SK-MEL-5 (cell line): ENCODE data around the gene MINDY2. TPM values are rescaled to one million over a fixed set of nuclear protein-coding genes. Genes with fewer than 3 reads are reported as not detected.

Source experiments
- DNase-seq: peaks from one replicate; pipeline ENCODE4 v3.0.0-alpha.2; 2016; ENCODE audit warnings: low read depth, low spot score
- in situ Hi-C: cut with HindIII; loops from 2 replicates; pipeline ENCODE4 v1.10.0; 2016; ENCODE audit warnings: low sequenced_read_pairs, high pct_unique_total_duplicates, low pct_unique_long_range_greater_than_20kb
- polyA plus RNA-seq, 2 experiments: library from polyadenylated mRNA; depleted of rRNA; stranded (reverse); fragments of >200 nt; gene quantifications; 2 replicates each; pipeline ENCODE4 v1.2.3, GENCODE V29; 2015
- total RNA-seq: library from RNA; depleted of rRNA; stranded (reverse); fragments of >200 nt; shearing (Covaris generic); gene quantifications from 2 replicates; pipeline ENCODE4 v1.2.3, GENCODE V29; 2014; rRNA removed

Gene MINDY2, protein sequence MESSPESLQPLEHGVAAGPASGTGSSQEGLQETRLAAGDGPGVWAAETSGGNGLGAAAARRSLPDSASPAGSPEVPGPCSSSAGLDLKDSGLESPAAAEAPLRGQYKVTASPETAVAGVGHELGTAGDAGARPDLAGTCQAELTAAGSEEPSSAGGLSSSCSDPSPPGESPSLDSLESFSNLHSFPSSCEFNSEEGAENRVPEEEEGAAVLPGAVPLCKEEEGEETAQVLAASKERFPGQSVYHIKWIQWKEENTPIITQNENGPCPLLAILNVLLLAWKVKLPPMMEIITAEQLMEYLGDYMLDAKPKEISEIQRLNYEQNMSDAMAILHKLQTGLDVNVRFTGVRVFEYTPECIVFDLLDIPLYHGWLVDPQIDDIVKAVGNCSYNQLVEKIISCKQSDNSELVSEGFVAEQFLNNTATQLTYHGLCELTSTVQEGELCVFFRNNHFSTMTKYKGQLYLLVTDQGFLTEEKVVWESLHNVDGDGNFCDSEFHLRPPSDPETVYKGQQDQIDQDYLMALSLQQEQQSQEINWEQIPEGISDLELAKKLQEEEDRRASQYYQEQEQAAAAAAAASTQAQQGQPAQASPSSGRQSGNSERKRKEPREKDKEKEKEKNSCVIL
- 10.9 and 13.0 TPM in 2 replicates for total RNA-seq
- 4.4 and 6.3 TPM in 2 replicates for polyA plus RNA-seq (2015; cell fraction: cytosol; rRNA removed)
- 4.0 and 6.8 TPM in 2 replicates for polyA plus RNA-seq (2015; cell fraction: nucleus; rRNA removed)

DNA sequence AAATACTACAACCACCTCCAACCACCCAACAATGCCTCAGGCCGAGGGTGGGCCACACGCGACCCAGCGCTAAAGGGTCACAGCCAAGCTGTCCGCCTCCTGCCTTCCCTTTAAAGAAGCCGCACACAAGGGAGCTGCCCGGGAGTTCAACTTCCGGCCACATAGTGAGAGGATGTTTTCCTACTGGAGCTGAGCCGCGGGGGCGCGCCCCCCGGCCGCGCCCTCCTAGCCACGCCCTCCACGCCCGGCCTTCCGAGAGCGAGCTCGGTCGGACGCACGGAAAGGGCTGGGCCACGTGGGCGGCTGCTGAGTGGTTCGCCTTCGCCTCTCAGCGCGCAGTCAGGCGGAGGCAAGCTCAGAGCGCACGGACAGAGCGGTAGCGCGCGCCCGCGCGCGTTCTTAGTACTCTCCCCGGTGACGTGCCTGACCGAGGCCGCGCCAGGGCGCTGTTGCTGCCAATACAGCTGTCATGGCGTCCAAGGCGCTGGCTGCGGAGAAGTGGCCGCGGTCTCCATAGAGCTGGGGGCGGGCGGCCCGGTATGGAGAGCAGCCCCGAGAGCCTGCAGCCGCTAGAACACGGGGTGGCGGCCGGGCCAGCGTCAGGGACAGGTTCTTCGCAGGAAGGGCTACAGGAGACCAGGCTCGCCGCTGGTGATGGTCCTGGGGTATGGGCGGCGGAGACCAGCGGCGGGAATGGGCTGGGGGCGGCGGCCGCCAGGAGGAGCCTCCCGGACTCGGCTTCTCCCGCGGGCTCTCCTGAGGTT, at the start of gene MINDY2:
MINDY2 (plus strand) TSS at position 446 of the 764 bp plus-strand sequence; CDS start at position 540, 94 bp downstream.
- in situ Hi-C loops: no loop called here
- peak; percentile 98 for DNase-seq

DNA sequence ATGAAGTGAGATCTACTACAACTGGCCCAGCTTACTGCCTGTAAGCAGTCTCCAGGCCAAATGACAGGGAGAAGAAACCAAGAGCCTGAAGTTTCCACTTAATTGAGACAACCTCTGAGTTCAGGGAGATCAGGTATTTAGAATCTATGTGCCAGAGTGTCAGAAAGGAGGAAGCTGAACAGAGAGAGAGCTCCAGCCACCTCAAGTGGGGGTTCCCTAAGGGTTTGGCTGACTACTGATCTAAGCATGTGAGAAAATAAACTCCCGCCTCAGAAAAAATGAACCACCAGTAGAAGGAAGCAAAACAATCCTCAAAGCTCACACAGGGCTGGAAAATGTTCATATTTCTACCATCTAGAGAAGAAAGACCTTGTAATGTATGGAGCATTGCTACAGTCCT, 46.6 kb upstream of the MINDY2 start:
- in situ Hi-C loops: no loop called here
- no peak for DNase-seq

DNA sequence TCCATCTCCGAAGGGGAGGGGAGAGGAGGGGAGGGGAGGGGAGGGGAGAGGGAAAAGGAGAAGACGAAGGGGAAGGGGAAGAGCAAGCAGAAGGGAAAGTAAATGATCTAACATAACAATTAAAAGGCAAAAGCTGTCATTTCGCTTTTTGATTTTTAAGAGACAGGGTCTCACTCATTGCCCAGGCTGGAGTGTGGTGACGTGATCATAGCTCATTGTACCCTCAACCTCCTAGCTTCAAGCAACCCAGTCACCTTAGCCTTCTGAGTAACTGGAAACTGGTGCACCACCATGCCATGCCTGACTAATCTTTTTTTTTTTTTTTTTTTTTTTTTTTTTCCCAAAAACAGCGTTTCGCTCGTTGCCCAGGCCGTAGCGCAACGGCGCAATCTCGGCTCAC, 44.2 kb upstream of the MINDY2 start:
- in situ Hi-C loops: no loop called here
- no peak for DNase-seq

DNA sequence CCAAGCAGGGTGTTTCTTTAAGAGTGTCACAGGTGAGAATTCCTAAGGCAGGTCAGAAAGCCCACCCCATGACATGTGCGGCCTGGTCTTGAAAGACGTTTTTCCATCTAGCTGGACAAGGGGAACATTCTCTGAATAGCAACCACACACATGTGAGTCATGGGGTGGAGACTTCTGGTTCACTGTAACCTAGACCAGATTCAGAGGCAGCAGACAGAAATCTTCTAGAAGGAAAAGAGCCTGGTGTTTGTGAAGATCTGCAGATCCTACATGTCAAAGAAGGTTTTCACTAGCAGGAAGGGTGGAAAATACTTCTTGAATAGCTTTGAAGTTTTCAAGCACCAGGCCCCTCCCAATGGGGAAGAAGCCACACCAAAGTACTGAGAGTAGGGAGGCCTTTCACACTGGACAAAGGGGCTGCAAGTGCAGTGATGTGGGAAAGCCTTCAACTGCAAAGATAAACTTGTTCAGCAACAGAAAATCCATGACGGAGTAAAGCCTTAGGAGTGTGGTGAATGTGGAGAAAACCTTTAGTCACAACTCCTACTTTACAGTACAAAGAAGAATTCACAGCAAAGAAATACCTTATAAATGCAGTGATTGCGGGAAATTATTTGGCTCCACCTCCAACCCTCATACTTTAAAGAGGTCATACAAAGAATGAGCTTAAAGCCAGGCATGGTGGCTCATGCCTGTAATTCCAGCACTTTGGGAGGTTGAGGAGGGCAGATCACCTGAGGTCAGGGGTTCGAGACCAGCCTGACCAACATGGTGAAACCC, 39.2 kb upstream of the MINDY2 start:
- in situ Hi-C loops: no loop called here
- DNase-seq: peak; percentile 84

DNA sequence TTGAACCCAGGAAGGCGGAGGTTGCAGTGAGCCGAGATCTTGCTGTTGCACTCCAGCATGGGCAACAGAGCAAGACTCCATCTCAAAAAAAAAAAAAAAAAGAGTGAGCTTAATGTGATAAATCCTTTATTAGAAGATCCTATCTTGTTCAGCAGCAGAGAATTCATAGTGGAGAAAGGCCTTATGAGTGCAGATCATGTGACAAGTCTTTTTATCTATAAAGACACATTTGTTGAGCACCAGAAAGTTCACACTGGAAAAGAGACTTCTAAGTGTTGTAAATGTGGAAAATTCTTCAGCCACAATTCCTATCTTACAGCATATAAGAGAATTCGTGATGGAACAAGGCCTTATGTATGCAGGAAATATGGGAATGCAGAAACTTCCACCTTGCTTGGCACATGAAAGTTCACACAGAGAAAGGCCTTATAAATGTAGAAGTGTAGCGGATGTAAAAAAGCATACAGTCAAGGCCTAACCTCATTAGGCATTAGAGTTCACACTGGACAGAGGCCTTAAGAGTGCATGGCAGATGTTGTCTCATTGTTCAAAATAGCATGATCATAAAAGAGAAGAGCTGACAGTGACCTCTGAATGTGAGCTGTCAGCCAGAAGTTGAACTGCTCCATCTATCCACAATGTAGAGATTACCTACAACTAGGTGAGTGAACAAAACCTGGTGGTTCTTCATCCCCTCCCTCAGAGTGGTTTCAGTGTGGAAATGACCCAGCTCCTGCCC, 38.3 kb upstream of the MINDY2 start:
- in situ Hi-C loops: no loop called here
- no peak for DNase-seq

DNA sequence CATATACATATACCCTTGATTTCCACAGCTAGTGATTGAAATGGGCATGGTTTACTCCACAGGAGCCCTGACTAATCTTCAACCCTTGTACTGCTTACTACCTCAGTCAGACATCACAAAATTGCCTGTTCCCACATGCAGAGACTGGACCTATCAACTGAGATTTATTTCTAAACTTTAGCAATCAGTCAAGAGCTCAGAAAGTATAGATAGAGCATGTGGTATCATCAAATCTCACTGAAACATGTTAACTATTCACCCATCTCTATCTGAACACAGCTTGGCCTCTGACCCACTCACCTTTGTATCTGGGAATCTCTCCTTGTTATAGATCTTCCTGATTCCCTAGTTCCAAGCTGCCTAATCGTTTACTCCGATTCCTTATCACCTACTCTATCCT, 36.2 kb upstream of the MINDY2 start:
- DNase-seq: no peak
- in situ Hi-C loops: no loop called here

DNA sequence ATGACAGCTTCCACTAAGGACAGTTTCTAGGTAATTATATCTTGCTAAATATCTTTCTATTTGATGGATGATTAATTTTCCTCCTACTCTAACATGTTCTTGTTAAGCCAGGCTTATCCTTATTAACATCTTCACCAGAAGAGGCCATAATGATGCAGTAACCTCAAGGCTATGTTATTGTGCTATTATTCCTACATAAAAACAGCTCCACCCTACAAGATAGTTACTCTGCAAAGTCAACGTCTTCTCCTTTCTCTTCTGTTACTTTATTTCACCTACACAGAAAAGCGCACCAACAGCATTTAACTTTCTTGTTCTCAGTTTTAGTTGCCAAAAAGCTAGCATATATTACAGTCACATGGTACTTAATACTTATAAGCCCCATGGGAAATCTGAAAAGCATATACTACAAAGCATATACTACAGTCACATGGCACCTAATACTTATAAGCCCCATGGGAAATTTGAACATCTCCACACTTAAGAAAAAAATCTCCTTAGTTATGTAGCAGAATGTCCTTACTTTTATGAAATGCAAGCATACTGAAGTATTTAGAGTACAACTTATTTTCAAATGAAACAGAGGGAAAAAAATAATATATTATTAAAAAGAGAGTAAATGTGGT, 35.0 kb upstream of the MINDY2 start:
- no peak for DNase-seq
- in situ Hi-C loops: no loop called here

DNA sequence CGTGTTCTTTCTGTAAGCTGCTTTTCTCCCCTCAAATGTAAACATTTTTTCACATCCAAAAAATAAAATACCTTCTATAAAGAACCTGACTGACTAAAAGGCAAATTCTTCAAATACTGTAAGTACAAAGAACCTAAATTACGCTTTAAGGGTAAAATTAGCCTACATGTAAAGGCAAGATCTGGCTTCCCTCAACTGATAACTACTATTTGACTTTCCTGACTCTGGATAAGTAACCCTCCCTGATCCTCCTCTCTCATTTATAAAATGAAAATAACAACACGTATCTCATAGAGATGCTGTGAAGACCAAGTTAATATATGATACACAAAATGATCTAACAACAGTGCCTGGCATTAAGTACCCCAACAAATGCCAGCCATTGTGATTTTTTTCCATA, 33.8 kb upstream of the MINDY2 start:
- in situ Hi-C loops: no loop called here
- DNase-seq: no peak

DNA sequence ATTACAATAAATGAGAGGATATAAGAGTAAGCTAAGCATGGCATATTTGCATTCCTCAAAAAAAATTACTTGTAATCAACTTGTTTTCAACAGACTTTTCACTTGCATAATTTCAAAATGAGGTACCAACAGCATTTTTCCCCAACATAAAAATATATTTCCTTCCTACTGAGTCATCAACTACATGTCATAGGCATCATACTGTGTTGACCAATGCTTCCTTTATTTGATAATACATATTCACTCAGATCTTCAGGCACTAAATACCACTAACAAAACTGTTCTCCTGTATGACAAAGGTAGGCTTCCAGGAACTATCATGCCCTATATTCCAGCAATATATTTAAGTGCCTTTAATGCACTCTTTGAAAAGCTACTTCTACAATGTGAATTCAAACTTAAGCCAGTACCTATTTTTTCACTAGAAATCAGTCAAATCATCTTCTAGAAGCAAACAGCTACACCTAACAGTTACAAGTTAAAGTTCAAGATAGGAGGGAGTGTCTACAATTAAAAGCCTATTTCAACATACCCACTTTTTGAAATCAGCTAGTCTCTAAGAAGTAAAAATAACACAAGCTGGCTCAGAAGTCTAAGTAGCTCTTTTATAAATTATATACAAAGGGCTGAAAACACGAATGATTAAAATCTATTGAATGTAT, 32.9 kb upstream of the MINDY2 start:
- in situ Hi-C loops: no loop called here
- no peak for DNase-seq

DNA sequence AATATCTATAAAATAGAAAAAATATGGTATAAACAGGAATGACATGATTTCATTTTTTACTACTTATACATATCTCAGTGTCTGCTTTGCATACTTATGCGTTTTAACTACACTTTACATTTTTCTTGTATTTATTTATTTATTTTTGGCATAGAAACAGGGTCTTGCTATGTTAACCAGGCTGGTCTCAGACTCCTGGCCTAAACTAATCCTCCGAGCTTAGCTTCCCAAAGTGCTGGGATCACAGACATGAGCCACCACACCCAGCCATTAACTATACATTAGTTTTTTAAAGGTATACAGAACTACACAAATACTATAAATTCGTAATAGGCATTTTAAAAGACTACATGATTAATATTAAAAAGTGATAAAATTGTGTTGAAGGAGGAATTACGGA, 30.7 kb upstream of the MINDY2 start:
- DNase-seq: no peak
- in situ Hi-C loops: no loop called here

DNA sequence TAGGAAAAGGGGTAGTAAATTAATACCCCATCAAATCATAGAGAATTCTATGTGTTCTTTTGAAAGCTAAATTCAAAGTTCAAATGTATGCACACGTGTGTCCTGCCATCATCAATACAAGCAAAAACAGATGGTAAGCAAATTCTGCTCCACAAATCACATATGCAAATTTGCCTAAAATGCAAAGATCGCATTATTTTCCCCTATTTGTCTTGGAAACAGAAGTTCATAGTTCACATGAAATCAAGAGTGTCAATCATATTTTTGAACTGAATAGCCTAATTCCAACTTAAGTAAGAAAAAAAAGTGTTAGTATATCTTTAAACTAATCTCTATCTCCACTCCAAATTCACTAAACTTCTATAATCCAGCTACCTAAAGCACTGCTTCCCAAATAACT, 30.1 kb upstream of the MINDY2 start:
- in situ Hi-C loops: no loop called here
- no peak for DNase-seq

DNA sequence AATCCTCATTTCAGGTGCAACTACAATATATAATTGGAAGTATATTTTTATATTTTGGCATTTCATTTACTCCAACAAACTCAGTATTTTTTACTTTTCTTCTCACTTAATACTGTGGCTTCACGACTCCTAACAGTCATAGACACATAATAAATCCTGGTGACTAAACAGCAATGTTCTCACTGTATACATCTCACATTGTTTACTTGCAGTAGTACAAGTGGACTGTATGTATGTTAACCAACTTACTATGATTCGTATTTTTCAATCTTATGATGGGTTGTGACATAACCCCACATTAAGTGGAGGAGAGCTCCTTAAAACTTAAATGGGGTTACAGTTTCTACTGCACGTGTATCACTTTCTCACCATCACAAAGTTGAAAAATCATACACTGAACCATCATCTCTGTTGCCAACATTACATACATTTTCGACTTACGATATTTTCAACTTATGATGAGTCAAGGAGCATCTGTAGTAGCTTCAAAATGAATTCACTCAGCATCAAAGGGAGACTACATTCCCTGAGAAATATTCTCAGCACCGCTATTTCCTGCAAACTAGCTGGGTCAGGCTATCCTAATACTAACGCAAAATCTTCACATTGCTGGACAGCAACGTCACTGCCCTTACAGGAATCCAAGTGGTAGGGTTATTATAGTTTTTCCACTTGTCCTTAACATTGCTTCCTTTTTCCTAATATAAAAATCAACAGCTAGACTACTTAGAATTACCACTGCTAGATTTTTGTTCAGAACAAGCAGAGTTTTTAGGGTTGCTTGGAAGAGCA, 28.9 kb upstream of the MINDY2 start:
- in situ Hi-C loops: no loop called here
- no peak for DNase-seq

DNA sequence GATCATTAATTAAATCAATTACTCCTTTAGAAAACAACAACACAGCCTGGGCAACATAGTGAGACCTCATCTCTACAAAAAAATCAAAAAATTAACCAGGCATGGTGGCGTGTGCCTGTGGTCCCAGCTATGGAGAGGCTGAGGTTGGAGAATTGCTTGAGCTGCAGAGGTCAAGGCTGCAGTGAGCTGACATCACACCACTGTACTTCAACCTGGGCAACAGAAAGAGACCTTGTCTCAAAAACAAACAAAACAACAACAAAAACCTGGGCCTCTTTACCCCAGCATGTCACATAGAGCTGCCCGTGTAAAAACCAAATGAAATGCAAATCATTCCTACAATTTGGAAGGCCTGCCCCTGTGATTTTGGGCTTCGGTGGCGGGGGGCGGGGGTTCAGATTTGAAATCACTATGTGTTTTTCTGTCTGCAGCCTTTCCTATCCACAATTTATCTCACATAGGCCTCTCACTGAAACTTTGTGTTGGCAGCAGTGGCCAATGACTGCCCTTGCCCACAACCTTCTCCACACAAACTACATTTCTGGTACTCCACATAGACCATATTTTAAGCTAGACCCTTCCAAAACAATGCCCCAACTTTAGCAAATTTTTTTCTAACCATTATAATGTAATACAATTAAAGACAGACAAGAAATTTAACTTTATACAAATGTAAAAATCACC, 28.1 kb upstream of the MINDY2 start:
- no peak for DNase-seq
- in situ Hi-C loops: no loop called here

DNA sequence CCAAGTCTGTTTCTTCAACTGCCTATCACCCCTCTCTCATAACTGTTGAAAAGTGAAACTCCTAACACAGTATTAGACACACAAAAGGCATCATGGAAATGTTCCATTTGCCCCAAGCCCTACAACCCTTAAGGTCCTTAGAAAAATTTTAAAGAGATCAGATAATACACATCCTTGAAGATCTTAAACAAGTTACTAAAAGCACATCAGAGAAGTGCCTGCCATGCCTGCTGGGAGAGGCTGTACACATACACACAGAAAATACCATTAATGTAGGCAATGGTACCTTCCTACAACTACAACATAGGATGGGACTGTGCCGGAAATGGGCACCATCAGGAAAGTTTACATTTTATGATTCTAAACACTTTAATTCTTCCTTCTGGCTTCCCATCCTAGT, 24.9 kb upstream of the MINDY2 start:
- in situ Hi-C loops: no loop called here
- DNase-seq: no peak
